NT2/D1 (cell line): ENCODE results near the gene MAP3K8.

ENCODE experiments used
- SUZ12 ChIP-seq: IDR thresholded peaks from 2 replicates; pipeline ENCODE4 v1.6.1; 2011; ENCODE audit not compliant: insufficient read length, insufficient read depth; ENCODE audit errors: extremely low read depth
- ZNF274 ChIP-seq: IDR thresholded peaks from 2 replicates; pipeline ENCODE4 v1.6.1; 2011; ENCODE audit warnings: mild to moderate bottlenecking, low read depth, low read length

- TF ChIP-seq SUZ12 (no peak), ZNF274 (no peak)
Measured at GRCh38 chr10:30425336-30426075, 8.5 kb upstream of the MAP3K8 start.
